SK-N-SH (cell line): Measurements from ENCODE around the gene DSTN.

Experiments
- POLR2AphosphoS5 ChIP-seq: IDR thresholded peaks from 2 replicates; pipeline ENCODE4 v1.6.1; 2012; ENCODE audit warnings: low read depth, low read length
- TAF1 ChIP-seq: IDR thresholded peaks from 2 replicates; pipeline ENCODE4 v1.6.1; 2012; ENCODE audit warnings: low read depth, mild to moderate bottlenecking, low read length, moderate library complexity, borderline replicate concordance
- TF ChIP-seq, protein P1 (sequence below): fragments of 150-350 bp; IDR thresholded peaks from 2 replicates; pipeline ENCODE4 v1.6.1; 2017; ENCODE audit warnings: antibody characterized with exemption, low read length, low read depth, borderline replicate concordance
- TF ChIP-seq, protein P2 (sequence below): fragments of 200-600 bp; sonication (generic); IDR thresholded peaks from 2 replicates; pipeline ENCODE4 v1.6.1; 2017; ENCODE audit warnings: antibody characterized with exemption, mild to moderate bottlenecking, moderate library complexity

GRCh38 chr20:17542481-17542880 lies 27.4 kb upstream of the DSTN start:
- TF ChIP-seq, protein P1, sequence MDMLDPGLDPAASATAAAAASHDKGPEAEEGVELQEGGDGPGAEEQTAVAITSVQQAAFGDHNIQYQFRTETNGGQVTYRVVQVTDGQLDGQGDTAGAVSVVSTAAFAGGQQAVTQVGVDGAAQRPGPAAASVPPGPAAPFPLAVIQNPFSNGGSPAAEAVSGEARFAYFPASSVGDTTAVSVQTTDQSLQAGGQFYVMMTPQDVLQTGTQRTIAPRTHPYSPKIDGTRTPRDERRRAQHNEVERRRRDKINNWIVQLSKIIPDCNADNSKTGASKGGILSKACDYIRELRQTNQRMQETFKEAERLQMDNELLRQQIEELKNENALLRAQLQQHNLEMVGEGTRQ, result no peak
- TF ChIP-seq POLR2AphosphoS5 (no peak), TAF1 (no peak)
- TF ChIP-seq, protein P2, sequence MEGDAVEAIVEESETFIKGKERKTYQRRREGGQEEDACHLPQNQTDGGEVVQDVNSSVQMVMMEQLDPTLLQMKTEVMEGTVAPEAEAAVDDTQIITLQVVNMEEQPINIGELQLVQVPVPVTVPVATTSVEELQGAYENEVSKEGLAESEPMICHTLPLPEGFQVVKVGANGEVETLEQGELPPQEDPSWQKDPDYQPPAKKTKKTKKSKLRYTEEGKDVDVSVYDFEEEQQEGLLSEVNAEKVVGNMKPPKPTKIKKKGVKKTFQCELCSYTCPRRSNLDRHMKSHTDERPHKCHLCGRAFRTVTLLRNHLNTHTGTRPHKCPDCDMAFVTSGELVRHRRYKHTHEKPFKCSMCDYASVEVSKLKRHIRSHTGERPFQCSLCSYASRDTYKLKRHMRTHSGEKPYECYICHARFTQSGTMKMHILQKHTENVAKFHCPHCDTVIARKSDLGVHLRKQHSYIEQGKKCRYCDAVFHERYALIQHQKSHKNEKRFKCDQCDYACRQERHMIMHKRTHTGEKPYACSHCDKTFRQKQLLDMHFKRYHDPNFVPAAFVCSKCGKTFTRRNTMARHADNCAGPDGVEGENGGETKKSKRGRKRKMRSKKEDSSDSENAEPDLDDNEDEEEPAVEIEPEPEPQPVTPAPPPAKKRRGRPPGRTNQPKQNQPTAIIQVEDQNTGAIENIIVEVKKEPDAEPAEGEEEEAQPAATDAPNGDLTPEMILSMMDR, result no peak
